ENCODE measurements around the gene CCP110. TPM values are rescaled to one million over a fixed set of nuclear protein-coding genes. Genes with fewer than 3 reads are reported as not detected.

Gene CCP110
- total RNA-seq, 6 experiments from 2014 or later: 2.6 to 5.6 (median 4.2) TPM

DNA sequence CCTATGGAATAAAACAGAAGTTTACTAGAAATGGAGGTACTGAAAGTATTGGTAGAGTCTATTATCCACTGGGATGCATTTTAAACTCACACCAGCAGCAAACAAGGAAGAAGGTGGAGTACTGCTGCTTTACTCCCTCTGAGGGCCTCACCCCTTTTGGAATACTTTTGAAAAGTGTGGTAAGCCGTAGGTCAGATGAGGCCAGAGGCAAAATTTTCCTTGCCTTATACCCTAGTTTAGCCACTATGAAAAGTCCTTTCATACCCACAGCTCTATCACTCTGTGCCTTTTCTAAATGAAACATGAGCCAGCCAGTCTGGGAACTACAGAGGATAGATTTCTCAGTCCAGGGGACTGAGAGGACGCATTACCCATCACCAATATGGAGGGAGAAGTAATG is 15.9 kb upstream of the CCP110 start:
- Histone ChIP-seq H3K27me3 (no peaks in the 10 kb centered on the region), H3K9me3 (no peaks in the 10 kb centered on the region), H3K4me3 (no peak overlapping the region), H3K4me1 (no peaks in the 10 kb centered on the region), H3K27ac (no peak overlapping the region), H3K36me3 (peaks cover 0 to 36% (median 5%) of the 10 kb centered on the region in 4 donors)
- DNase-seq: no peak
- WGBS (ENCODE audit: insufficient coverage, low coverage, low lambda C conversion rate, missing lambda C conversion rate): 100% methylated on average over 1 of the region's 2 CpGs
- ATAC-seq: no peak
- intact Hi-C loops (cut with DNase I): no loop called here
- TF ChIP-seq, protein P1, sequence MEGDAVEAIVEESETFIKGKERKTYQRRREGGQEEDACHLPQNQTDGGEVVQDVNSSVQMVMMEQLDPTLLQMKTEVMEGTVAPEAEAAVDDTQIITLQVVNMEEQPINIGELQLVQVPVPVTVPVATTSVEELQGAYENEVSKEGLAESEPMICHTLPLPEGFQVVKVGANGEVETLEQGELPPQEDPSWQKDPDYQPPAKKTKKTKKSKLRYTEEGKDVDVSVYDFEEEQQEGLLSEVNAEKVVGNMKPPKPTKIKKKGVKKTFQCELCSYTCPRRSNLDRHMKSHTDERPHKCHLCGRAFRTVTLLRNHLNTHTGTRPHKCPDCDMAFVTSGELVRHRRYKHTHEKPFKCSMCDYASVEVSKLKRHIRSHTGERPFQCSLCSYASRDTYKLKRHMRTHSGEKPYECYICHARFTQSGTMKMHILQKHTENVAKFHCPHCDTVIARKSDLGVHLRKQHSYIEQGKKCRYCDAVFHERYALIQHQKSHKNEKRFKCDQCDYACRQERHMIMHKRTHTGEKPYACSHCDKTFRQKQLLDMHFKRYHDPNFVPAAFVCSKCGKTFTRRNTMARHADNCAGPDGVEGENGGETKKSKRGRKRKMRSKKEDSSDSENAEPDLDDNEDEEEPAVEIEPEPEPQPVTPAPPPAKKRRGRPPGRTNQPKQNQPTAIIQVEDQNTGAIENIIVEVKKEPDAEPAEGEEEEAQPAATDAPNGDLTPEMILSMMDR (IDR thresholded peaks at IDR 0.05): no peak
- TF ChIP-seq POLR2A (IDR thresholded peaks at IDR 0.05): no peak

DNA sequence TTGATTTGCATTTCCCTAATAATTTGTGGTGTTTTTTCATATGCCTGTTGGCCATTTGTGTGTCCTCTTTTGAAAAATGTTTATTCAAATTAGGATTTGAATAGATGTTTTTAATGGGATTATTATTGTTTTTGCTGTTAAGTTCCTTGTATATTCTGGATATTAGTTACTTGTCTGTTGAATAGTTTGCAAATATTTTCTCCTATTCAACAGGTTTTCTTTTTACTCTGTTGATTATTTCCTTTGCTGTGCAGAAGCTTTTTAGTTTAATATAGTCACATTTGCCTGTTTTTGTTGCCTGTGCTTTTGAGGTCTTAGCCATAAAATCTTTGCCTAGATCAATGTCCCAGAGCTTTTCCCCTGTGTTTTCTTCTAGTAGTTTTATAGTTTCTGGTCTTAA is 11.4 kb upstream of the CCP110 start:
- TF ChIP-seq, protein P1 (IDR thresholded peaks at IDR 0.05): no peak
- TF ChIP-seq POLR2A (IDR thresholded peaks at IDR 0.05): no peak
- H3K36me3 ChIP-seq: peaks cover 0 to 11% (median 8%) of the 10 kb centered on the region in 4 donors
- H3K27ac ChIP-seq: no peak overlapping the region

DNA sequence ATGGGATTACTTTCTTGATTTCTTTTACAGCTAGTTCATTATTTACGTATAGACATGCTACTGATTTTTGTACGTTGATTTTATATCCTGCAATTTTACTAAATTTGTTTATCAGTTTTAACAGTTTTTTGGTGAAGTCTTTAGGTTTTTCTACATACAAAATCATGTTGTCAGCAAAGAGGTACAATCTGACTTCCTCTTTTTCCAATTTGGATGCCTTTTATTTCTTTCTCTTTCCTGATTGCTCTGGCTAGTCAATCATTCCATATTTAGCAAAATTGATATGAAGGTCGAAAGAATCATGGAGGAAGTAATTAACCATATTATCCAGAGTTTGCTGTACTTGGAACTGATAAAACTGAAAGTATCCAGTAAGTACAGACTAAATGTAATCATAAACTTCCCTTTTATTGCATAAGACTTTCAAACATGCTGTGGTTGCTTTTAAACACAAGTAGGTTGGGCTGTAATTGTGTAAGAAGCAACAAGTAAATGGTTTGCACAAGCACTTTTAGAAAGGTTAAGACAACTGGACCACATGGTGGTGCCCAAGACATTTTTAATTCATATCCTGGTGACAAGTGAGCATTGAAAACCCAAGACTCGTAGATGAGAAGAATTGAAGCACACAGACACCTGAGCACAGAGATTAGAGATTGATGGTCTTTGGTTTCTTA is 10.2 kb upstream of the CCP110 start:
- Histone ChIP-seq H3K4me3 (no peak overlapping the region), H3K4me1 (peaks cover 0 to 11% (median 4%) of the 10 kb centered on the region in 4 donors), H3K27me3 (no peaks in the 10 kb centered on the region), H3K27ac (peak overlapping the region in 1 of 3 donors; percentile 3), H3K9me3 (no peaks in the 10 kb centered on the region), H3K36me3 (peaks cover 0 to 8% (median 7%) of the 10 kb centered on the region in 4 donors)
- no peak for TF ChIP-seq POLR2A (IDR thresholded peaks at IDR 0.05)
- TF ChIP-seq, protein P1 (IDR thresholded peaks at IDR 0.05): peak in 1 of 4 donors; percentile 16
- intact Hi-C loops (cut with DNase I): no loop called here
- DNase-seq (no peak), ATAC-seq (peak; percentile 74 to 93 (median 79))
- 30% methylated on average over 4 of the region's 4 CpGs for WGBS (ENCODE audit: insufficient coverage, low coverage, low lambda C conversion rate, missing lambda C conversion rate)

More for the DNA sequence above, 11.4 kb upstream of the CCP110 start:
- ATAC-seq (no peak), DNase-seq (no peak)
- H3K27me3 ChIP-seq: no peaks in the 10 kb centered on the region
- H3K4me1 ChIP-seq: peaks cover 0 to 11% (median 4%) of the 10 kb centered on the region in 4 donors
- no peak overlapping the region for H3K4me3 ChIP-seq
- no peaks in the 10 kb centered on the region for H3K9me3 ChIP-seq
- intact Hi-C loops (cut with DNase I): no loop called here

DNA sequence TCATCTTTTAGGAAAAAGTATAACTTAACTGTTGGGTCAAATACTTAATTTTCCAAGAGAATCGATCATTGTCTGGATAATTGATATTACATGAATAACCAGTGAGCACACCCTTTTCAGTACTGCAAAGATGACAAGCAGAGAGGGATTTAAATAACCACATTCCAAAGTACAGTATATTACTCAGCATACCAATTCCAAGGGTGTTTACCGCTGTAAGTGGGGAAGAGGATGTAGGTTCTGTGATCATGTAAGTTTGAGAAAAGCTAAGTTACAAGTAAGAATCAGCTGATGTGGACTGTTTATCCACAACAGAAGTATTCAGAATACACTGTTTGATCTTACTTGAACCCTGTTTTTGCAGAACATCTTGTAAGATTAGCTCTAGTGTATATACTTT is 8.0 kb upstream of the CCP110 start:
- Histone ChIP-seq H3K4me3 (no peak overlapping the region), H3K9me3 (no peaks in the 10 kb centered on the region), H3K27me3 (no peaks in the 10 kb centered on the region), H3K27ac (no peak overlapping the region), H3K36me3 (peaks cover 0 to 6% (median 2%) of the 10 kb centered on the region in 4 donors), H3K4me1 (peaks cover 0 to 11% (median 4%) of the 10 kb centered on the region in 4 donors)
- intact Hi-C loops (cut with DNase I): no loop called here
- DNase-seq (no peak), ATAC-seq (no peak)
- no peak for TF ChIP-seq POLR2A (IDR thresholded peaks at IDR 0.05)
- TF ChIP-seq, protein P1 (IDR thresholded peaks at IDR 0.05): no peak
- 100% methylated on average over 1 of the region's 2 CpGs for WGBS (ENCODE audit: insufficient coverage, low coverage, low lambda C conversion rate, missing lambda C conversion rate)
